ENCODE data around the gene UGT1A3. TPM values are rescaled to one million over a fixed set of nuclear protein-coding genes. Genes with fewer than 3 reads are reported as not detected.
A peak's percentile ranks its signal among the peaks of the same experiment; 100 is the strongest.

UGT1A3 gene
- total RNA-seq, 1 donor from 2014 or later = not detected

DNA sequence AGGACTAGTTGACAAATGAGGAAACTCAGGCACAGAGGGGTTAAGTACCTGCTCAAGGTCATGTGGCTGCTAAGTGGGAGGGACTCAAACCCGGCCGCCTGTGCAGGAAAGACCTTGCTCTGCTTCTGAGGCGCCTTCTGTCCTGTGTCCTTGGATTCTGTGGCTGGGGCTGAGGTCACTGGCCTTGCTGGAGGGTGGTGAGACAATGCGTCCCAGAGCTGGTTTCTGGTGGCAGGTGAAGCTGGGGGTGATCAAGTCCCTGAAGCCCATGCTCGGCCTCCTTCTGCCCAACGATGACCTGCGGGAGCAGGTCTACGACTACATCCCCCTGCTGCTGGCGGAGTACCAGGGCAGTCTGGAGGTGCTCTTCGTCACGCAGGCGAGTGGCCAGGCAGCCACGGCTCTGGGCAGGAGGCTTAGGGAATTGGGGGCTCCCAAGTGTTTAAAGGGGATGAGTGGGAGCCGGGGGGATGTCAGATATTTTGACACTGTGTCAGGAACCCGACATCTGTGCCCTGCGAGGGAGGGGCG, 65.4 kb downstream of the UGT1A3 start:
- Mint-ChIP-seq H3K4me1 (ENCODE audit: unreplicated experiment) (no peaks in the 10 kb centered on the region), H3K4me3 (ENCODE audit: unreplicated experiment) (no peak overlapping the region), H3K27me3 (ENCODE audit: unreplicated experiment) (peaks cover 14% of the 10 kb centered on the region), H3K9me3 (ENCODE audit: unreplicated experiment) (no peaks in the 10 kb centered on the region), H3K27ac (ENCODE audit: unreplicated experiment) (no peak overlapping the region), H3K36me3 (ENCODE audit: low read depth, unreplicated experiment) (peaks cover 14% of the 10 kb centered on the region)
- DNase-seq (ENCODE audit: low spot score) = no peak
- TF ChIP-seq, protein P1, sequence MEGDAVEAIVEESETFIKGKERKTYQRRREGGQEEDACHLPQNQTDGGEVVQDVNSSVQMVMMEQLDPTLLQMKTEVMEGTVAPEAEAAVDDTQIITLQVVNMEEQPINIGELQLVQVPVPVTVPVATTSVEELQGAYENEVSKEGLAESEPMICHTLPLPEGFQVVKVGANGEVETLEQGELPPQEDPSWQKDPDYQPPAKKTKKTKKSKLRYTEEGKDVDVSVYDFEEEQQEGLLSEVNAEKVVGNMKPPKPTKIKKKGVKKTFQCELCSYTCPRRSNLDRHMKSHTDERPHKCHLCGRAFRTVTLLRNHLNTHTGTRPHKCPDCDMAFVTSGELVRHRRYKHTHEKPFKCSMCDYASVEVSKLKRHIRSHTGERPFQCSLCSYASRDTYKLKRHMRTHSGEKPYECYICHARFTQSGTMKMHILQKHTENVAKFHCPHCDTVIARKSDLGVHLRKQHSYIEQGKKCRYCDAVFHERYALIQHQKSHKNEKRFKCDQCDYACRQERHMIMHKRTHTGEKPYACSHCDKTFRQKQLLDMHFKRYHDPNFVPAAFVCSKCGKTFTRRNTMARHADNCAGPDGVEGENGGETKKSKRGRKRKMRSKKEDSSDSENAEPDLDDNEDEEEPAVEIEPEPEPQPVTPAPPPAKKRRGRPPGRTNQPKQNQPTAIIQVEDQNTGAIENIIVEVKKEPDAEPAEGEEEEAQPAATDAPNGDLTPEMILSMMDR (IDR thresholded peaks at IDR 0.05; ENCODE audit: unreplicated experiment) = no peak

DNA sequence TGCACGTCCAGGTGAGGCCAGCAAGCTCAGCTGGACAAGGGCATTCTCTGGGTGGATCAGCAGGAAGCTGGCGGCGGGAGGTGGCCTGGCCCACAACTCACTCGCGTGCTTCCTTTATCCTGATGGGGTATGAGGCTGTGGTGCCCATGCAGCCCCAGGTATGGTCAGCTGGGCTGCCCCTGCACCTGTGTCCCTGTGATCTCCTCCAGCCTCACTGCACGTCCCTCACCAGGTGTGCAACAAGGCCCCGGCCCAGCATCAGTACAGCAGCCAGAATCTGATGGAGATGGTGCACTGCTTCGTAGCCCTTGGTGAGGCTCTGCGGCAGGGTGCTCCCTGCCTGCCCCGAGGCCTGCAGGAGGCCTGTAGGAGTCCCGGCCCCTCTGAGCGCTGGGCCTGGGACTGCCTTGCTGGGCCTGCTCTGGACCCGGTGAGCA, 66.9 kb downstream of the UGT1A3 start:
- TF ChIP-seq, protein P1 (IDR thresholded peaks at IDR 0.05; ENCODE audit: unreplicated experiment) = no peak
- Mint-ChIP-seq H3K27me3 (ENCODE audit: unreplicated experiment) (peaks cover 17% of the 10 kb centered on the region), H3K9me3 (ENCODE audit: unreplicated experiment) (no peaks in the 10 kb centered on the region), H3K4me1 (ENCODE audit: unreplicated experiment) (no peaks in the 10 kb centered on the region), H3K27ac (ENCODE audit: unreplicated experiment) (no peak overlapping the region), H3K36me3 (ENCODE audit: low read depth, unreplicated experiment) (peaks cover 7% of the 10 kb centered on the region), H3K4me3 (ENCODE audit: unreplicated experiment) (no peak overlapping the region)
- DNase-seq (ENCODE audit: low spot score) = no peak

DNA sequence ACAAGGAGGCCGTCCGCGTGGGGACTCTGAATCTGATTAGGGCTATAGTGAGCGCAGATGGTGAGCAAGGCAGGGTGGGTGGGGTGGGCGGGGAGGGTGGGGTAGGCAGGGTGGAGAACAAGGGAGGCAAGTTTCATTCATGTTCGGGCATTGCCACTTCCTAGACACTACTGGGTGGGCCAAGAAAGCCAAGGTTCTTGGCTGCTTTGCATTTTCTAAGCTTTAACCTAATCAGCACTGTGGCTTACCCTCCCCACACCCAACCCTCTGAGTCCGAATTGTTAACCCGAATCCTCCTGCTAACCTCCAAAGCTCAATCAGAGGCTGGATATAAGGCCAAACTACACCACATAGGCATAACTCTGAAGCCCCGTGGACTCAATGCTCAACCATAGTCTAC, 67.4 kb downstream of the UGT1A3 start:
- H3K27me3 Mint-ChIP-seq (ENCODE audit: unreplicated experiment) = peaks cover 16% of the 10 kb centered on the region
- no peak overlapping the region for H3K4me3 Mint-ChIP-seq (ENCODE audit: unreplicated experiment)
- no peaks in the 10 kb centered on the region for H3K9me3 Mint-ChIP-seq (ENCODE audit: unreplicated experiment)
- no peak overlapping the region for H3K27ac Mint-ChIP-seq (ENCODE audit: unreplicated experiment)
- DNase-seq (ENCODE audit: low spot score) = no peak
- peaks cover 5% of the 10 kb centered on the region for H3K36me3 Mint-ChIP-seq (ENCODE audit: low read depth, unreplicated experiment)
- no peaks in the 10 kb centered on the region for H3K4me1 Mint-ChIP-seq (ENCODE audit: unreplicated experiment)
- TF ChIP-seq, protein P1 (IDR thresholded peaks at IDR 0.05; ENCODE audit: unreplicated experiment) = no peak

DNA sequence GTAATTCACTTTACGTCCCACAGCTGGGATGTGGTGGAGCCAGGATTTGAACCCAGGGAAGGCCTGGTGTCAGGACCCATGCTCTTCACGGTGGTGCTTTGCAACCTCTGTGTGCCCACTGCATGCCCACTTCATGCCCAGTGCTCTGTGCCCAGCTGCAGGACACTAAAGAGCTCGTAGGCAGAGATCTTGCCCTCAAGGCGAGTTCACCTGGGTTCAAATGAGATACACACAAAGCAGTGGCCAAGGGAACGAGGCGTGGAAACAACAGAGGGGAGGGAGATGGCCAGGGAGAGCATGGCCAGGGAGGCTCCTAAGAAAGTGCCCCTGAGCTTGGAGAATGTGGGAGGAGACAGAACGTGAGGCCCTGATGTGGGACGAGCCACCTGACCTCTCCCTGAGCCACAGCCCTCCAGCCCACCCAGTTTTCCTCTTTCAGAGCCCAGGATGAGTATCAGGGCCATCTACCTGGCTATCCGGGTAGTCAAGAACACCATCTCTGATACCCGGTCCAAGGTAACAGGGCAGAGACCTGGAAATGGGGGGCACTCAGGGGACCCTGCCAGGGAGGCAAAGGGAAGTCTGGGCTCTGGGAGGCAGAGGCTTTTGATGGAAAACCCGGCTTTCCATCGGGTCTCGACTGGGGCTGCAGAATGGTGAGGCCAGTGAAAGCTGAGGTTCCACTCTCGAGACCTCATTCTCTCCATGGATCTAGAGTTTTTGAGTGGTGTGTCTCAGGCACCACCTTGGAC, 69.7 kb downstream of the UGT1A3 start:
- Mint-ChIP-seq H3K27me3 (ENCODE audit: unreplicated experiment) (peaks cover 14% of the 10 kb centered on the region), H3K27ac (ENCODE audit: unreplicated experiment) (peak overlapping the region; percentile 44), H3K4me1 (ENCODE audit: unreplicated experiment) (no peaks in the 10 kb centered on the region), H3K4me3 (ENCODE audit: unreplicated experiment) (no peak overlapping the region), H3K9me3 (ENCODE audit: unreplicated experiment) (no peaks in the 10 kb centered on the region), H3K36me3 (ENCODE audit: low read depth, unreplicated experiment) (no peaks in the 10 kb centered on the region)
- DNase-seq (ENCODE audit: low spot score) = no peak
- TF ChIP-seq, protein P1 (IDR thresholded peaks at IDR 0.05; ENCODE audit: unreplicated experiment) = no peak

DNA sequence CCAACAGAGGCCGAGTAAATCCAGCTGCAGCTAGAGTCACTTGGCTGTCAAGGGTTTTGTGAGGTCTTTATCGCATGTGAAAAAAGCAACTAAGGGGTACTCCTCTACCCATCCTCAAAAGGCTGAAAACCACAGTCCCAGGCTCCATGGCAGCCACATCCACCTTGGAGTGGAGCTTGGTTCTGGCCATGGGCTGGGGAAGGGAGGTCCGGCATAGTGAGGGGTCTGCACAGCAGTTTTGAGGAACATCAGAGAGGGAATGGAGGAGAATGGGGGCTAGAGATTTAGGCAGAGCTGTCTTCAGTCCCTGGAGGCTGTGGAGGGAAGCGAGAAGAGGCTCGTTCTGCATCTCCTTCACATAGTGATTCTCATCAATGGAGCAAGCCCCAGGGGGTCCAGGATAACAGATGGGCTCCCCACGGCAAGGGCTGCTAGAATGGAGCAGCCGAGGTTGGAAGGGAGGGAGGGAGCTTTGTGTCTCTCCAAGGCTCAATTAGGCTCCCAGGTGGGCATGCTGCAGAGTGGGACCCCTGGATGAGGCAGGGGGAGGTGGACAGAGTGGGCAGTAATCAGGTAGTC, 70.3 kb downstream of the UGT1A3 start:
- DNase-seq (ENCODE audit: low spot score) = no peak
- Mint-ChIP-seq H3K36me3 (ENCODE audit: low read depth, unreplicated experiment) (no peaks in the 10 kb centered on the region), H3K27ac (ENCODE audit: unreplicated experiment) (no peak overlapping the region), H3K9me3 (ENCODE audit: unreplicated experiment) (no peaks in the 10 kb centered on the region), H3K4me1 (ENCODE audit: unreplicated experiment) (no peaks in the 10 kb centered on the region), H3K27me3 (ENCODE audit: unreplicated experiment) (peaks cover 14% of the 10 kb centered on the region), H3K4me3 (ENCODE audit: unreplicated experiment) (no peak overlapping the region)
- TF ChIP-seq, protein P1 (IDR thresholded peaks at IDR 0.05; ENCODE audit: unreplicated experiment) = no peak

All from endothelial cell (in vitro differentiated cells).